NCI-H446 treated with DMSO at 0.1 percent for 48 hours (cell line): Measurements from ENCODE around the gene CNOT6.

Experiments used
- DNase-seq: peaks from one replicate; lab custom pipeline; 2025; lab: John Stamatoyannopoulos, UW

CNOT6 gene

DNA sequence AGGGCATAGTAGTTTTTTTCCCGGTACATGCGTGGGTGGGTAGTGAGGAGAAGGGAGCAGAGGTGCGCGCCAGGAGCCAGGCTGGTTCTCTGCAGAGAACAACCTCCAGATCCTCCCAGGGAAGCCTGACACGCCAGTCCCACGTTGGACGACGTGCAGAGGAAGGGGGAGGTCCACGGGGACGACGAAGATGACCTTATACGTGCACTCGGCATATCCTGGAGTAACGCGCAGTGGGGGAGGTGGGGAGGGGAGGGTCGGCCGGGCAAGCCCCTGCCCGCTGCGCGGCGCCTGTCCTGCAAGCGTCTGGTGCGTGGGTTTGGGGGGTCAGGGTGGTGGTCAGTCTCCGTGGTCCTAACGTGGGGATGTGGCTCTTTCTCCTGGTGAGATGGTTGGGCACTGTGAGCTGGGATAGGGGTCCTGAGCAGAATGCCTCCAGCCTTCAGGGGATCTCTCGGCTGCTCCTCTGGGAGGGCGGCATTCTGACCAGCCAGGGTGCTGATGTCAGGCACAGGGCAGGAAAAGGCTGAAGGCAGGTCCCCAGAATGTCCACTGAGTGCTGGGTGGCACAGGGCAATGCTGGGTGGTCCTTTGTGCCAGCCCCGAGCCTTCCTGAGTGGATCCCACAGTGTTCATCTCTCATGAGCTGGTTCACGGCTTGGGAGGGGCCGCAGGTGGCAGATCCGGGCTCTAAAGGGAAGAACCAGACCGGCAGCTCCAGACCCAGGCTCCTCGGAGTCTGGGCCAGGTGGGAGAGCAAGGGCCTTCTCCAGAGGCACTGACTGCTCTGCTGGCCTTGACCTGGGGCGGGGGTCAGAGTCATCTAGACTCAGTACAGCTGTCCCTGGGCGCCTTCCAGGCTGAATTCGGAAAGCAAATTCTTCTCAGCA, 107.7 kb downstream of the CNOT6 start:
- DNase-seq = no peak

DNA sequence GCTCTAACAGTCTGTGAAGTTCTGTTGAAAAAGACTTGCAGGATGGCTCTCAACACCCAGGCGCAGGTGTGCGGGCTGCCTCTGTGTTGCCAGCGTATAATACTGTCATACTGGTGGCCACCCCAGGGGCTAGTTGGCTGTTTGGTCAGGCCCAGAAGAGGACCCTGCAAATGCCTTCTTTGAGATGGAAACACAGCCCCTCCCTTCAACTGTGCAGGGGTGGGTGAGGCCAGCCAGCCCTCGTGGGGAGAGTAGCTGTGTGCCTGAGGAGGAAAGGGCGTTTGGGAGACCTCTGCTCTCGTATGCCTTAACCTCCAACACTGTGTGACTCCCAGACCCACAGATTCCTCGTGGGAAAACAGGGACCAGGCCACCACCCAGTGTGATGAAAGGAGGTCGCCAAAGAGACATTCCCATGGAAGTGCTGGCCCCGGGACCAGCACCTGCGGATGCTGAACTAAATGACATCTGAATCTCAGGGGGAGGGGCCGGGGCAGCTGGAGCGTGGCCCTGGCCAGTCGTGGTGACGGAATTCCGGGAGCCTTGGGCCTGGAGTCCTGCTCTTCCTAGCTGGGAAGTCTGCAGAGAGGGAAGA, 108.4 kb downstream of the CNOT6 start:
- DNase-seq = no peak

DNA sequence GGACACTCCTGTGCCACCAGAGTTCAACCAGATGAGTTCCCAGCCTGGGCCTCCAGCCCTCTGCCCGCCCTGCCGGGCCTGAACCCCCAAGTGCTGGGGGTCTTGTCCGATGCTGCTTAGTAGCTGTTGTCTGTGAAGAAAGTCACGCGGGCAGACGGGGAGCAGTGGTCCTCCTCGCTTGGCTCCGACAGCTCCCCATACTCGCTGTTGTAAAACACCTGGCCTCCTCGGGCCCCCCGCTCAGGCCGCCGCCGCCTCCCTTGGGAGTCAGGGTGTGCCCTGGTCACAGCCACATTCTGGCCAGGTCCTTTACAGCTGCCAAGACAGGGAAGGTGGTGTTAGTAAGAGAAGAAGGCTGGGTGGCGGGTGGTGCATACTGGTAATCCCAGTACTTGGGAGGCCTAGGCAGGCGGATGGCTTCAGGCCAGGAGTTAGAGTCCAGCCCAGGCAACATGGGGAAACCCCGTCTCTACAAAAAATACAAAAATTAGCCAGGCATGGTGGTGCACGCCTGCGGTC, 109.0 kb downstream of the CNOT6 start:
- DNase-seq = no peak

DNA sequence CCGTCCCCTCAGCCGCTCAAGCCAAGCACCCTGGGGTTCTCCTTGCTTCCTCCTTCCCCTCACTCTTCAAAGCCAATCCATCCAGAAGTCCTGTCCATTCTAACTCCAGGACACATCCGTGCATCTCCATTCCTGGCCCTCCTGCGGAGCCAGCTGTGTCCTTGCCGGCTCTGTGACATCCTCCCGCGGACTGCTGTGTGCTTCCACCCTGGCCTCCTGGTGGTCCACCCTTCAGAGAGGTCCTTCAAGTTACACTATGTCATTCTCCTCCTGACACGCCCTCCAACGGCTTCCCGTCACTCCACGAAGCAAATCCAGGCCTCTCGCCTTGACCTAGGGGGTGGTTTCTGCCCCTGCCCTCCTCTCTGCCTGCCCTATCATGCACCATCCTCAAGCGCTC, 110.1 kb downstream of the CNOT6 start:
- no peak for DNase-seq

DNA sequence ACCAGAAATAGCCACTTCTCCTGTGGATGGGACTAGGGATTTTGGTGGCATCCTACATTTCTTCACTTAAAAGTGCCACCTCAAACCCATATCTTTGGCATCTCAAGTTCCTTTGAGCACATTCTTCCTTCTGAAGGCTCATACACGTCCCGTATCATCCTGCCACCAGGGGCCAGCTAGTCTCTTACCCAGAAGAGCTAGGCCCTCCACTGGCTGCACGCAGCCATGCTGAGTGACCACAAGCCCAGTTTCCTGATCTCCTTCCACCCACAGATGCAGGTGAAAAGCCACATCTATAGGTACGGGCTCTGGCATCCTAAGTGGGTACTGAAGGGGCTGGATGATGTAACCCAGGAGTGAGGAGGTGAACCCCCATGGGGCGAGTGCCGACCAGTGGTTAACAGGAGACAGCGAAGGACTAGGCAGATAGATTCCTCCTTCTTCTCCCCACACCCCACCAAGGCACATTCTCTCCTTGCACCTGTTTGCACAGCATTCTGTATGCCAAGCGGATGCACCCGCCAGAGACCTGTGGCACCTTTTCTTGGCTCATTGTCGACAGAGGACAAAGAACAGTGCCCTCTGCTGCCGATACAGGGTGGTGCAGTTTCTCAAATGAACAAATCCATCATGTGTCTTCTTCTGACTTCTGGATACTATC, 111.5 kb downstream of the CNOT6 start:
- DNase-seq = no peak

DNA sequence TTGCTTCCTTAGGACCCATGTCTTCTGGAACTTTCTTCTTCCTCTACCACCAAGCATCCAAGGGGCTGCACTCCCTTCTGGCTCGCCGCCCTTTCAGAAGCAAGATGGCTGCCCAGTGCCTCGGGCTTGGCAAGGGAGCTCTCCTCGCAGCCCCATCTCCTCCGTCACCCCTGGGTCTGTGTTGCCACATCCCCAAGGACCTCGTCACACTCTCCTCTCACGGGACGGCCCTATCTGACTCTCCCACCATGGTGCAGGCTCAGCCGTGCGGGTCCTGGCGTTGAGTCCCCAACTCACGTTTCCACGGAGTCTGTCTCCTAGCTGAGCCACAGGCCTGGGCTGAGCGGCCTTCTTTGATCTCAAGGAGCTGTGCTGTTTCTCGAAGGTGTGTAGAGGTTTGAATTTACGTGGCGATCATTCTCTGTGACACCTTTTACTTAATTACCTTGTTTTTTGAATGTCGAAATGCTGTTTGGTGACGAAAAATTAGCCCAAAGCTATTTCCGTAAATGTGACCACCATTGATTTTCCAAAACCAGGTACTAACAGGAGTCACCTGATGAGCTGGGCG, 112.1 kb downstream of the CNOT6 start:
- no peak for DNase-seq

DNA sequence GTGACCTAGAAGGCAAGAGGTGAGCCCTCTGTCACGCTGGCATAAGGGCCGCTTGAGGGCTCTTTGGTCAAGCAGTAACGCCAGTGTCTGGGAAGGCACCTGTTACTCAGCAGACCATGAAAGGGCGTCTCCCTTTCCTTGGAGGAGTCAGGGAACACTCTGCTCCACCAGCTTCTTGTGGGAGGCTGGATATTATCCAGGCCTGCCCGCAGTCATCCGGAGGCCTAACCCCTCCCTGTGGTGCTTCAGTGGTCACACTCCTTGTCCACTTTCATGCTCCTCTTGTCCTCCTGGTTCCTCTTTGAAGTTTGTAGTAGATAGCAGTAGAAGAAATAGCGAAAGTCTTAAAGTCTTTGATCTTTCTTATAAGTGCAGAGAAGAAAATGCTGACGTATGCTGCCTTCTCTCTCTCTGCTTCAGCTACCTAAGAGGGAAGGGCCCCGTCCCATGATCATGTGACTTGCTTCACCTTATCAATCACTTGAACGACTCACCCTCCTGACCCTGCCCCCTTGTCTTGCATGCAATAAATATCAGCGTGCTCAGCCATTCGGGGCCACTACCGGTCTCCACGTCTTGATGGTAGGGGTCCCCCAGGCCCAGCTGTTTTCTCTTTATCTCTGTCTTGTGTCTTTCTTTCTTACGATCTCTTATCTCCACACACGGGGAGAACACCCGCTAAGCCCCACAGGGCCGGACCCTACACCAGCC, 113.8 kb downstream of the CNOT6 start:
- no peak for DNase-seq

DNA sequence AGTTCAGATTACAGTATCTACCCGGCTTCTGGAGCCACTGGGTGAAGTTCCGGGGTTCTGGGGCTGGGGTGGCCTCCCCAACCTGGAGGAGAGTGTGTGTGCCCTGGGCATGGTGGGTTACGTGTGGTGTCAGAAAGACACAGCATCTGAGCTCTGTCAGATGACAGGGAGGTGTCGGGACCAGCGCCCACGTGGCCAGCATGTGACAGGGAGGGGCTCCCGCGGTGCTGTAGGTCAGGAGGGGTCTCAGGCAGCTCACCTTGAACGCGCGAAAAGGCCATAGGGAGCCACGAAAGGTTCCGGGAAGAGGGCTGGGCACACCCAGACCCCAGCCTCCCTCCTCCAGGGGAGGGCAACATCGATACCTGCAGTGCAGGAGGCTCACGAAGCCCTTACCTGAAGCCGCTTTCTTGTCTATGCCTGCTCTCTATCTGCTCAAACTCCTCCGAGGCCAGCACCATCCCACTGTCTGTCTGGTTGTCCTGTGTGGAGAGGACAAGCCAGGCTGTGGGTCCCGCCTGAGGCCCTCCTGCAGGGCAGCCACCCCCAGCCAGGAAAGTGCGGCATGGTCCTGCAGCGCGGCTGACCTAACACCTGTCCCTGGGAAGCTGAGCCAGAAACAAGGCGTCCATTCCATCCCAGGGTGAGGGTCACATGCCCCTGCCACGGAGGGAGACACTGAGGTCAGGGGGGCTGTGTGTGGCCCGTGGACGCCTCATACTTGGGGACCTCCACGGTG, 114.6 kb downstream of the CNOT6 start:
- no peak for DNase-seq

DNA sequence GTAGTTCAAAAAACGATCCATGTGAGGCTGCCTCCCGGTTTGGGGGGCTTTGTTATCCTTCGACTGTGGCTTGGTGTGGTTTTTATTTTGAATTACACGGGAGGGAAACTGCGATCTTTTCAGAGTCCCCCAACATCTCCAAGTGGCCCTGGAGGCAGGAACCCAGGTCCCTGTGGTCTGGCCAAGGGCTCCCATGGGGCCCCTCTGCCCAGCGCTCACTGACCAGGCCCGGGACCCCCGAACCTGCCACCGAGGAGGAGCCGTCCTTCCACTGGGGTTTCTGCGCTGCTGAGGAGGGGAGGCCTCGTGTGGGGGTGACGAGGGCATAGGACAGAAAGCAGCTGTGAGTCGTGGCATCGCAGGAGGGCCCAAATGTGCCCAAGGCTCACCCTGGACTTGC, 115.2 kb downstream of the CNOT6 start:
- no peak for DNase-seq

DNA sequence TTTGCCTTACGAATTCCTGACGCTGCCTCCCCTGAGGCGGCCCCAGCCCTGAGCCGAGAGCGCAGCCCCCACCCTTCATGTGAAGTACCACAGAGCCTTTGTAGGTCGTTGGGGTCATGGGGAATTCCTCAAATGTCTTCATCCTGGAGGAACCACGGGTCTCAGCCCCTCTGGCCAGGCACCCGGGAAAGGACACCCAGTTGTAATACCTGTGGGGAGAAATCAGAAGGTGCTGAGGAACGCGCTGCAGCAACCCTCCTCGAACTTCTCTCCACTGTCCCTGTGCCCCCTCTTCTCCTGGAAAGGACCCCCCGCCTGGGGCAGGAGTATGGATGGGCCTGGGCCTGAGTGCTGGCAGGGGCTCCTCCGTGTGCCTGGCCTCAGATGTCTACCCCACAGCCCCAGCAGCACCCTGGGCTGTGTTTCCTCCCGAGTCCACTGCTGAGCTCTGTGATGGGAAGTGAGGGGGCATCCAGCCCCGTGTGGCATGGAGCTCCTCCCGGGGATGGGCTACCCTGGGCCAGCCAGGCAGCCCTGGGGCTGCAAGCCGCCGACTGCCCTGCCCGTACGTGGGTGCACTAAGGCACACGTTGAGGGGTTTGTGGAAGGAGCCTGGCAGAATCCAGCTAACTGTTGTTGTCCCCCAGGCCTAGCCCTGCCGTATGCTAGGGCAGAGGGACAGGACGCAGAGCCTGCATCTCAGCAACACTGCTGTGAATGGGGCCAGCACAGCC, 115.8 kb downstream of the CNOT6 start:
- no peak for DNase-seq

DNA sequence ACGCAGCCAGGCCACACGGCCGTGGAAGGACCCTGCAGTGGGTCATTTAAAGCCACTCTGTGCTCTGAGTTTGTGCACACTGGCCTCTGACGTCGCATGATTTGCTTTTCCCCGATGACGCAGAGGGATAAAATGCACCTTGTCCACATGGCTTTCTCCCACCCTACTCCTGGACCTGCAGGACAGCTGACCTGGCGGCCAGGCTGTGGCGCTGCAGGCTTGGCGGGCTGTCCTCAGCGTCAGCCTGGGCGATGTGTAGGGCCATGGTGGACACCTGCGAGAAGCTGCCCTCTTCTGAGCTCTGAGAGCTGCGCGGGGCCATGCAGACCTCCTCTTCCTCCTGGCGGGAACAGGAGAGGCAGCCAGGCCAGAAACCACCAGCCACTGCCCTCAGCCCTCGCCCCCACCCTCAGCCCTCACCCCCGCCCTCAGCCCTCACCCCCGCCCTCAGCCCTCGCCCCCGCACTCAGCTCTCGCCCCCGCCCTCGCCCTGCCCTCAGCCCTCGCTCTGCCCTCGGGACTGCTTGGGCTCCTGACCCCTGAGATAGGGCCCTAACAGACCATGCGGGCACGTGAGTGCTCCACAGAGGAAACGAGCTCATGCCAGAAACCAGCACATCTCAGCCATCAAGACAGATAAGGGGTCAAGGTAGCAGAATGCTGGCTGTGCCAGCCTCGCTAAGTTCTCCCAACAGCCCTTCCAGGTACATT, 117.1 kb downstream of the CNOT6 start:
- no peak for DNase-seq

DNA sequence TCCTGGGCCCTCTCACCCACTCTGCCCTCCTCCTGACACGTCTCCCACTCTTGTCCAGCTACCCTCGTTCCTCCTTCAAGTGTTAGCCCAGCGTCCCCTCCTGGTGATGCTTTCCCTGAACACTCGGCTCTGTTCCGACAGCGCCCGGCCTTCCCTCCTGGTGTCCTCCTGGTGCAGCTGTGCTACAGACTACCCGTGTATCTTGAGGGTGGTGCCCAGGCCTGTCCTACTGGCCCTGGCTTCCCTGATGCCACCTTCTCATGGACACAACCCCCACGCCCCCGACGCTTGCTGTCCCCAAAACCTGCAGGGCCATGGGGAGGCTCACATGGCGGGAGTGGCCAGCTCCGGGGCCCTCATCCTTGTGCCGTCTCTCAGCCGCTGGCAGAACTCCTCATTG, 118.5 kb downstream of the CNOT6 start:
- no peak for DNase-seq

DNA sequence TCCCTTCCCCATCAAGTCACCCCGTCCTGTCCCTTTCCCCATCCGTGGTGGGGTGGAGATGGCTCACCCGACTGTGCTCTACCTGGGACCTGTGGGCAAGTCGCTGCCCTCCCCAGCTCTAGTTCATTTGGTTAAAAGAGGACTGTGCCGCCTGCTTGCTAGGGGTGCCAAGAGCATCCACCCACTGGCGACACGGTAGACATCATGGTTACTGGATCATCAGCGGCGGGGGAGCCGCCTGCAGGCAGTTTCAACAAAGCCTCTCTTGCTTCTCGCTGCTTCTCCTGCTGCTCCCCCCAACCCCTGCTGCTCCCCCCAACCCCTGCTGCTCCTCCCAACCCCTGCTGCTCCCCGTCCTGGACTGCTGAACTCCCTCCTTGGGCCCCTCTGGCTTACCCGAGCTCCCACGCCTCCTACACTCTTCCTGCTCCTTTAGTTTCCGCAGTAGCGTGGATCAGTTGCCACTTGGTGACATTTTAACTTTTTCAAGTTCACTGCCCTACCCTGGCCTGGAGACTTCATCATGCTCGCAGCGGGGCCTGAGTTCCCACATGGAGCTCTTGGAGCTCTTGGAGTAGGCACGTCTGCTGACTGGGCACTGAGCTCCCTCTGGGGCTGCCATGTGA, 119.1 kb downstream of the CNOT6 start:
- DNase-seq = no peak

DNA sequence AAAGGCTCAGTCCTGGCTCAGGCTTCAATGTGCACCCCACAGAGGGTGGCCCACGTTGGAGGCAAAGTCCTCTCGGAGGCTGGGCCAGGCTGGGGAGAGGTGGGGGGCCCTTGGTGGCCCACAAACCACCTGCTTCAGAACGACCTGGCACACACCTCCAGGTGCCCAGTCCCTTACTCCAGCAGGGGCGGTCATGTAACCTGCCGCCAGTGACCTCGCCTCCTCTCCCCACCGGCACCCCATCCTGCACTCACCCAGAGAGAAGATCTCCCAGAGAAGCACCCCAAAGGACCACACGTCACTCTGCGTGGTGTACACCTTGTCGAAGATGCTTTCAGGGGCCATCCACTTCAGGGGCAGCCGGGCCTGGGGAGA, 119.6 kb downstream of the CNOT6 start:
- no peak for DNase-seq

DNA sequence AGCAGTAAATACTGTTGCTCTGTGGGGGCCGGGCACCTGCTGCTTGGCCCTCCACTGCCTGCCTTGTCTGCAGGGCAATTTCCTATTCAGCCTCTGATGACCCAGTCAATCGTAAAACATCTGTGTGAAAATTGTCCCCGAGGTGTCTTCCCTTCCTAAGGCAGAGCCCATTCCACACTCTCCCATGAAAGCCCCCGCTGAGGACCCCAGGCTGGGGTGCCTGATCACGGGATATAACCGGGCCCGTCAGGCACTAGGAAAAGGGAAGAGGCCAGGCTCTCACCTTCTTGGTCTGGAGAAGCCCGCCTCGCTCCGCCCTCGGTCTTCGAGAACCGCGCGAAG, 124.3 kb downstream of the CNOT6 start:
- no peak for DNase-seq

DNA sequence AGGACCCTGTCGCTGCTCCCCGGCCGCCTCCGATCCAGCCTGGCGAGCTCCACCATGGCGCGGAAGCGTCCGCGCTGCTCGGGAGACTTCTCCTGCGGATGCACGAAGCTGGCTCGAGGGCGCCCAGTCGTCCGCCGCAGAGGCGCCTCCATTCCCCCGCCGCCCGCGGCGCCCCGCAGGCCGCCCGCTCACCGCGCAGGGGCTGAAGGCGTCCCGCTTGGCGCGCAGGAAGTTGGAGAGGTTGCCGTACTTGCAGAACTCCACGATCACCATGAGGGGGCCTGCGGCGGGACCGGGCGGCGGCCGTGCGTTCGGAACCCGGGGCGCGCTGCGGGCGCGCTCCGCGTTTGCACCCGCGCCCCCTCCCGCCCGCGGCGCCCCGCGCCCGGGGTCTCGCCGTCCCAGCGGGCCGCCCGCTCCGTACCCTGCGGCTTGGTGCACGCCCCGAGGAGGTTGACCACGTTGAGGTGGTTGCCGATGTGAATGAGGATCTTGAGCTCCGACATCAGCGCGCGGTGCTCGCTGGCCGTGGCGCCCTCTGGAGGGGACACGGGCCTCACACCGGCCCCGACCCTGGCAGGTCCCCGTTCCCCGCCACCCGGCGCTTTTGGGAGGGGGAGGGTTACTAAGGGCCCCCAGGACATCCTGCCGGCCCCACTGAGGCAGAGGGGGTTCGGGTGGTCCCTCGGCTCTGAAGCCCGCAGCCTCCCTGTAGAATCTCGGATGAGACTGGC, 124.8 kb downstream of the CNOT6 start:
- DNase-seq = no peak

DNA sequence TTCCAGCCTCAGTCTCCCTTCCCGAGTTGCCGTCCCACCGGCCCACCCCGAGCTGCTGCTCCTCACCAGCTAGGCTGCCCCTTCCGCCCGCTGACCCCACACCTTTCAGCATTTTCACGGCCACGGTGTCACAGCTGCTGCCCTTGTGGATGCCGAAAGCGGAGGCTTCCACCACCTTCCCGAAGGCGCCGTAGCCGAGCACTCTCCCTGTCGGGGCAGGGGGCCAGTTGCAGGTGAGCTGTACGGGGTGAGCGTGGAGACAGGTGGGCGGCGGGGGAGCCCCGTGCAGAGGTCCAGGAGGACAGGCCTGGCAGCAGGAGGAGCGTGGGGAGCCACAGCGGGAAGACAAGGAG, 125.4 kb downstream of the CNOT6 start:
- DNase-seq = no peak

DNA sequence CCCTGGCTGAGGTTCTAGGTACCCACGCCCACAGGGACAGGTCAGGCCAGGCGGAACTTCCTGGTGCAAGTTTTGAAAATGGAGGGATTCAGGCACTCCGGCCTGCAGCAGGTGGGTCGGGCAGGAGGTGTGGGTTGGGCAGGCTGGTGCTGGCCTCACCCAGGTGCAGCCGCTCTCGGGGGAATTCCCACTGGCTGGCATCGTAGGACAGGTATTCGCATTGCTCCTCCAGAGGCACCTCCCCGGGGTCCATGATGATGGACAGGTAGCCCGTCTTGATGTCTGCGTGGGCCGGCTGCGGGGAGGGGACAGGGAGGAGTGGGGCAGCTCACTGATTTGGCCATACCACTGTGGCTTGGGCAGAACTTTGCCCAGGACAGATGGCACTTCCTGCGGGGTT, 125.8 kb downstream of the CNOT6 start:
- DNase-seq = no peak

DNA sequence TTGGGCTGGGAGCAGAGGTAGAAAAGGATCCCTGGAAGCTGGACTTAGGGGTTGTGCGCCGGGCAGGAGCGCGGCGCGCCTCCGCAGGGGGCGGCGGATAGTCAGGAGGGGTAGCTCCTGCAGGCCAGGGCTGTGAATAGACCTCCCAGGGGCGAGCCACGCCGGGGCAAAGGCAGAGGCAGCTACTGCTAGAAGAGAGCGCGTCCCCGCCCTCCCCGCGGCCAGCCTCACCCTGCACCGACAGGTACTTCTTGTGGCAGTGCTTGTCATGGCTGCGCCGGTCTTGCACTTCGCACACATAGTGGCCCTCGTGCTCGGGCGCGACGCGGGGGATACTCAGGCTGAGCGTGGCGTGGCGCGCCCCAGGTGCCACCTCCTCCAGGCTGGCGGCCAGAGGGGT, 127.1 kb downstream of the CNOT6 start:
- DNase-seq = no peak
